Heart left ventricle (tissue), 13 donors: ENCODE results near the gene FGF14.

Experiments used
- CTCF ChIP-seq, 12 donors: fragments of 200-600 bp; sonication (generic) in 4 of 12; IDR thresholded peaks; one replicate each; pipeline versions ENCODE4 v1.5.0 to v1.8.0; 2018 to 2022; ENCODE audit warnings: antibody characterized with exemption in 12 of 12, mild to moderate bottlenecking in 5 of 12
- POLR2A ChIP-seq, 2 donors: fragments of 450-650 bp; IDR thresholded peaks; one replicate each; pipeline ENCODE4 v1.6.1; 2017; ENCODE audit warnings: antibody characterized with exemption in 2 of 2, mild to moderate bottlenecking in 2 of 2, moderate library complexity in 2 of 2
- donor health status: ischemic (EF 13 %, LVEDD 7.1; RV severe dilation, severe dysfunction).
- donor health status: DM: no; HTN: yes; CAD: no.
- donor health status: DM: no; HTN: no; CAD: no.
- donor health status: ischemic (EF 25% LVEDD 6.9; RV normal size, moderate dysfunction).
- donor health status: ischemic (EF 25% LVEDD 5.7; RV mildly dilated, moderate dysfunction).
- donor health status: ischemic (EF 35%, LVEDD 5.7; RV mildly dilated, moderate dysfunction).
- donor health status: nonischemic (EF 11% LVEDD 7.7; RV severe dilation, severe dysfunction).
- donor health status: DM: yes; HTN: yes; CAD: no.
- donor health status: PGD.
- donor health status: ischemic (EF 29% LVEDD 5.4; RV normal size, mild dysfunction).
- donor health status: nonischemic (EF 23%, LVEDD 6.1; RV moderate dilation, normal function).

GRCh38 chr13:102333320-102334198, 68.3 kb downstream of the FGF14 start:
- TF ChIP-seq CTCF (IDR thresholded peaks at IDR 0.05), result no peak
- TF ChIP-seq POLR2A (IDR thresholded peaks at IDR 0.05), result no peak
